Prostate gland (tissue), 2 donors: Measurements from ENCODE around the gene SCAPER. TPM values are rescaled to one million over a fixed set of nuclear protein-coding genes. Genes with fewer than 3 reads are reported as not detected.

Experiments
- DNase-seq: peaks from one replicate; pipeline ENCODE4 v3.0.0-alpha.2; 2019; ENCODE audit warnings: low spot score
- H3K27ac ChIP-seq, 2 donors: fragments of 200-600 bp; sonication (generic); 2 replicates each; pipeline ENCODE4 v1.5.1; 2017 to 2019
- H3K27me3 ChIP-seq: fragments of 200-600 bp; sonication (generic); replicated peaks from 2 replicates; pipeline ENCODE4 v1.5.1; 2019; ENCODE audit not compliant: insufficient read depth
- H3K36me3 ChIP-seq, 2 donors: fragments of 200-600 bp; sonication (generic); 1 replicate in 1 of 2; 2 replicates in 1 of 2; pipeline versions ENCODE4 v1.5.1 to v1.8.1; 2017 to 2019
- H3K4me1 ChIP-seq: fragments of 200-600 bp; sonication (generic); replicated peaks from 2 replicates; pipeline ENCODE4 v1.5.1; 2019
- H3K4me3 ChIP-seq, 2 donors: fragments of 200-600 bp; sonication (generic); 2 replicates each; pipeline ENCODE4 v1.5.1; 2017 to 2019
- H3K9me3 ChIP-seq: fragments of 200-600 bp; sonication (generic); 2 replicates; pipeline ENCODE4 v1.5.1; 2017
- CTCF ChIP-seq, 4 experiments: fragments of 200-600 bp in 2 of 4; fragments of 450-650 bp in 2 of 4; sonication (generic) in 2 of 4; IDR thresholded peaks; 1 replicate in 3 of 4; 2 replicates in 1 of 4; pipeline ENCODE4 v1.5.1; 2016 to 2019; ENCODE audit warnings: antibody characterized with exemption in 4 of 4, mild to moderate bottlenecking in 2 of 4, moderate library complexity in 2 of 4
- POLR2A ChIP-seq: fragments of 450-650 bp; IDR thresholded peaks from one replicate; pipeline ENCODE4 v1.6.1; 2016; ENCODE audit warnings: antibody characterized with exemption, mild to moderate bottlenecking
- POLR2AphosphoS5 ChIP-seq: sonication (generic); formaldehyde crosslinking; IDR thresholded peaks from one replicate; pipeline ENCODE4 v1.6.1; 2017; ENCODE audit warnings: antibody characterized with exemption
- WGBS: methylation state at CpG from one replicate; pipeline ENCODE4 v1.1.5; 2018; 5-methylcytosine and 5-hydroxymethylcytosine counted together
- intact Hi-C: fragments of 100-400 bp; cut with DNase I; formaldehyde crosslinking; loops from one replicate; pipeline ENCODE4 v1.14.2; 2022
- total RNA-seq, 2 donors: library from RNA; depleted of rRNA; stranded (reverse); fragments of >200 nt; gene quantifications; one replicate each; pipeline ENCODE4 v1.1.0, GENCODE V29; 2016

SCAPER gene
- total RNA-seq, 2 donors from 2014 or later: 19.1 to 38.9 TPM

- no peaks in the 10 kb centered on the region for H3K36me3 ChIP-seq
- intact Hi-C loops: no loop called here
- no peaks in the 10 kb centered on the region for H3K4me1 ChIP-seq
- H3K9me3 ChIP-seq: no peaks in the 10 kb centered on the region
- no peak overlapping the region for H3K27ac ChIP-seq
- no peaks in the 10 kb centered on the region for H3K27me3 ChIP-seq
- DNase-seq: no peak
- no peak overlapping the region for H3K4me3 ChIP-seq
- TF ChIP-seq POLR2AphosphoS5 (no peak), POLR2A (no peak), CTCF (IDR thresholded peaks at IDR 0.05) (peak in 1 of 4 experiments; percentile 22)
Observed at GRCh38 chr15:76642671-76643070, 262.5 kb downstream of the SCAPER start.

GRCh38 chr15:76637166-76637565, 268.0 kb downstream of the SCAPER start:
- WGBS: 97% methylated on average over 1 of the region's 1 CpG
- no peaks in the 10 kb centered on the region for H3K9me3 ChIP-seq
- no peak for DNase-seq
- H3K4me1 ChIP-seq: no peaks in the 10 kb centered on the region
- no peak overlapping the region for H3K27ac ChIP-seq
- intact Hi-C loops: no loop called here
- no peak for TF ChIP-seq POLR2AphosphoS5
- TF ChIP-seq POLR2A: no peak
- no peak for TF ChIP-seq CTCF (IDR thresholded peaks at IDR 0.05)
- H3K4me3 ChIP-seq: no peak overlapping the region
- H3K36me3 ChIP-seq: no peaks in the 10 kb centered on the region
- H3K27me3 ChIP-seq: no peaks in the 10 kb centered on the region

- intact Hi-C loops: no loop called here
- TF ChIP-seq POLR2AphosphoS5: no peak
- no peak for TF ChIP-seq POLR2A
- no peak for TF ChIP-seq CTCF (IDR thresholded peaks at IDR 0.05)
- H3K4me1 ChIP-seq: no peaks in the 10 kb centered on the region
- H3K36me3 ChIP-seq: no peaks in the 10 kb centered on the region
- H3K27me3 ChIP-seq: no peaks in the 10 kb centered on the region
- H3K4me3 ChIP-seq: no peak overlapping the region
- no peak for DNase-seq
- H3K27ac ChIP-seq: no peak overlapping the region
- no peaks in the 10 kb centered on the region for H3K9me3 ChIP-seq
Observed at GRCh38 chr15:76636059-76636458, 269.1 kb downstream of the SCAPER start.

- 82% methylated on average over 4 of the region's 4 CpGs for WGBS
- no peak overlapping the region for H3K27ac ChIP-seq
- no peaks in the 10 kb centered on the region for H3K27me3 ChIP-seq
- intact Hi-C loops: no loop called here
- no peaks in the 10 kb centered on the region for H3K36me3 ChIP-seq
- DNase-seq: no peak
- no peak overlapping the region for H3K4me3 ChIP-seq
- H3K4me1 ChIP-seq: no peaks in the 10 kb centered on the region
- TF ChIP-seq CTCF (IDR thresholded peaks at IDR 0.05) (no peak), POLR2AphosphoS5 (no peak), POLR2A (no peak)
- no peaks in the 10 kb centered on the region for H3K9me3 ChIP-seq
Observed at GRCh38 chr15:76626611-76627010, 278.5 kb downstream of the SCAPER start.

- Histone ChIP-seq H3K36me3 (no peaks in the 10 kb centered on the region), H3K9me3 (no peaks in the 10 kb centered on the region), H3K4me3 (no peak overlapping the region), H3K27ac (no peak overlapping the region), H3K27me3 (no peaks in the 10 kb centered on the region), H3K4me1 (no peaks in the 10 kb centered on the region)
- TF ChIP-seq POLR2A (no peak), POLR2AphosphoS5 (no peak), CTCF (IDR thresholded peaks at IDR 0.05) (no peak)
- DNase-seq: no peak
- intact Hi-C loops: no loop called here
- 93% methylated on average over 4 of the region's 4 CpGs for WGBS
Observed at GRCh38 chr15:76625267-76625666, 279.9 kb downstream of the SCAPER start.
